NCI-H524 (cell line): ENCODE measurements around the gene HOXA4.

Source experiments
- DNase-seq, 2 experiments: peaks; one replicate each; lab custom pipeline; 2025; lab: John Stamatoyannopoulos, UW

HOXA4 gene

DNA sequence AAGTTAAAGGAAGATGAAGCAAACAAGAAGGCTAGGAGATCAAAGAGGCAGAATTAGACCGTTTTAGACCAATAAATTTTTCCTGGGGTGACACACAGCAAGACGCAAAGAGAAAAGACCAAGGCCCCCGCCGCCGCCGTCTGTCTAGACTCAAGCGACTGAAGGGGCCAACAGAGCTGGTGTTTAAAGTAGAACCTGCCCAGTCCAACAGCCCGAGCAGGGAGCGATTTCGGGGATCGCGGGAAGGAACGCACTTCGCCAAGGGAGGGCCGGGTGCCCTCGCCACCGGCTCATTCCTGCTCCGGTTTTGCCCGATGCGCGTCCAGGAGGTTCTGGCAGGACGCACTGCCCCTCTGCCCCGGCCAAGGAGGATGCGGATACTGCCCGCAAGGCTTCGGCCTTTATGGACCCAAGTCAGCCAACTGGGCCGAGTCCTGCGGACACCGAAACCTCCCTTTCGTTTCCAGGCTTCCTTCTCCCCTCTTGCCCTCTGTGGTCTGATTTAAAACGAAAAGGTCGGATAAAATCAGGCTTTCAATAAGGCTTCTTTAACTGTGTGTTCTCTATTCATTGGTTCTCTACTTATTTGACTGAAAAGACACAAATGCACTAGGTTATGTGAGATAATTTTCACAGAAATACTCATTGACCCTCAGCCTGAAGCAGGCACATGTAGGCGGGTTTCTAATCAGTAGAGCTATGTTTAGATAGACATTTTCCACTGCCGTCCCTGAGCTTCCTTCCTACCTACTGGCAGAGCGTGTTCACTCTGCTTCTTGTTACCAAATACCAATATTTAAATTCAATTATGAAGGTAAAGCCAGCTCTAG, 28.1 kb upstream of the HOXA4 start:
- DNase-seq: no peak

DNA sequence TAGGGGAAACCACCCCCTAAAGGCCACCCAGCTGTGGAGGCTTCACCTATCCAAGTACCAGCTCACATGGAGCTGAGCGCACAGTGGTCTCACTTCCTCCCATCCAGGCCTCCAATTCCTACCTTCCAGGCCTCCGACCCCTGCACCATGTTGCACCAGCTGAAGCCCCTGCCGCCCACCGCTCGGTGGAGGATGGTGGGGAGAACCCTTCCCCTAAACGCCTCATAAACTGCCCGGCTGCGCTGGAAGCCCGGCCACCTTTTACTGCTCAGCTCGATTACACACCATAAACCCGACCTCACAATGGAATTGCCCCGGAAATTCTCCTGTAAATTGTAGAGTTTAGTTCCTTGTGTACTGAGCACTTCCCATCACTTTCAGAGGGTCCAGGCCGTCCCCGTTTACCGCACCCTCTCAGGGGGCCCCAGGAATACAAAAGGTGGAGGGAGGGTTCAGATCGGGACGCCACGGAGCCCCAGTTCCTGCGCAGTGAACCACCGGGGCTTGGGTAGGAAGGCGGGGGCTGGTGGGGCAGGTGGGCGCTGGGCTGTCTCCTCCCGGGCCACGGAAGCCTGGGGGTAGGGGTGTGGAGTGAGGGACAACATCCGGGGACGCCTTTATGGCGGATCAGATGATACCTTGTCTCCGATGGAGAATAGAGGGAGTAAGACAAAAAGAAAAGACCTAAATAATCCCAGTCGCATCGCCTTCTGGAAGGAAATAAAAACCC, 27.3 kb upstream of the HOXA4 start:
- no peak for DNase-seq

DNA sequence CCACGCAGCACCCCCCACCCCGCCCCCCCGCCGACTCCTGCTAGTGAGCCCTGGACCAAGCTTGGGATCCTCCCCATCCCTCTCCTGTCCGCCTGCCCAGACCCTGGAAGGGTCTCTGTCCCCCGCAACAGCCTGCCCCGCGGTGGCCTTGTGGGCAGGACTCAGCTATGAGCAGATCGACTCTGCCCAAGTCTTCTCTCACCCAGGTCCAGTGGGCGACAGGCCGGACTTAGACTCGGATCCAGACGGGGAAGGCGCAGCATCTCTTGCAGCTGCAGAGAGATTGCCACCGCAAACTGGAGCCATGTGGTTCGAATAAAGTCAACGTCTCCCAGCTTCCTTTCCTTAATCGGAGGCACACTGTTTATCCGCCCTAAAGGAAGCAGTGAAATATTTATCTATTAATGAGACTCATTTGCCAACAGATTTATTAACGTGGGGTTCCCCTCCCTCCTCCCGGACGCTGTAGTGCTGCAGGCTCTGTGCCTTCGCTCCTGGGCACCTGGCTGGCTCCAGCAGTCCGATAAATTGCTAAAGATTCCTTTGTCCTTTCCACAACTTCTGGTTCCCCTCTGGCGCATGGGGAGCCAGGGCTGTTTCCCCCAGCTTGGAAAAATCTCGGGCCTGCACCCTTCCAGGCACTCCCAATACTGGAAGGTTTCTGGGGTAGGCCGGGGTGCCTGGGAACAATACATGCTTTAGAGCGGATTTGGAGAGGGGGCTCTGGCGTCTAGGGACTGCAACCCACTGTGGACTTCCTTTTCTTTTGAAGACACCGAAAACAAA, 26.6 kb upstream of the HOXA4 start:
- DNase-seq: no peak

DNA sequence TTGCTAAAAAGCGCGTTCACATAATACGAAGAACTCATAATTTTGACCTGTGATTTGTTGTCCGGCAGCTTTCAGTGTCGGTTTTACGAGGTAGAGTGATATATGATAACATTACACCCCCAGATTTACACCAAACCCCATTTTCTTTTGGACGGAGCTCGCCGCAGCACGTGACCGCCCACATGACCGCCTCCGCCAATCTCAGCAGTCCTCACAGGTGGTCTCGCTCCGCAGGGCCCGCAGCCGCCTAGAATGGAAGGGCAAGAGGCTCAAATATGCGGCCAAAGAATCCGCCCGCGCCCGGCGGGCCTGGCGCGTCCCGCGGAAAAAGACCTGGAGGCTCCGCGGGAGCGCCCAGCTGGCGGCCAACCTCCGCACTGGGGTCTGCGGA, 25.9 kb upstream of the HOXA4 start, which contains the start of gene HOXA7:
TSS of gene HOXA7 (minus strand) at position 168 of the 391 bp plus-strand sequence. CDS start at position 38, 130 bp downstream.
- DNase-seq: peak; percentile 48 to 75

DNA sequence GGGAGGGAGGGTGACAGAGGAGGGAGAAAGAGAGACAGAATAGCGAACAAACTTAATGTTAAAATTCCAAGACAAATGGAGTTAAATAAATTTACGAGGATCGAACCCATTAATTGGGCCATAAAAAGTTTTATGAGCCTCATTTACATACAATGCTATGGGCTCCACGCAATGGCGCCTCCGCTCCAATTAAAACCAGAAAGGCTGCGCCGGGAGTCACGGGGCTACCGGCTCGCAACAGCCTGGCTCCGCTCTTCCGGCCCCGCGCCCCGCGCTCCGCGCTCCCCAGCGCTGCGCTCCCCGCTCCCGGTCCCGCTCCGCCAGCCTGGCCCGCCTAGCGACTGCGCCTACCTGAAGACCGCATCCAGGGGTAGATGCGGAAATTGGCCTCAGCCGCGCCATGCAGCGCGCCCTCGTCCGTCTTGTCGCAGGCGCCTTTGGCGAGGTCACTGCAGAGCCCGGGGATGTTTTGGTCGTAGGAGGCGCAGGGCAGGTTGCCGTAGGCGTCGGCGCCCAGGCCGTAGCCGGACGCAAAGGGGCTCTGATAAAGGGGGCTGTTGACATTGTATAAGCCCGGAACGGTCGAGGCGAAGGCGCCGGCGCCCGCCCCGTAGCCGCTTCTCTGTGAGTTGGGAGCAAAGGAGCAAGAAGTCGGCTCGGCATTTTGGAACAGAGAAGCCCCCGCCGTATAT, 25.4 kb upstream of the HOXA4 start:
- DNase-seq: peak in 1 of 2 experiments; percentile 41

DNA sequence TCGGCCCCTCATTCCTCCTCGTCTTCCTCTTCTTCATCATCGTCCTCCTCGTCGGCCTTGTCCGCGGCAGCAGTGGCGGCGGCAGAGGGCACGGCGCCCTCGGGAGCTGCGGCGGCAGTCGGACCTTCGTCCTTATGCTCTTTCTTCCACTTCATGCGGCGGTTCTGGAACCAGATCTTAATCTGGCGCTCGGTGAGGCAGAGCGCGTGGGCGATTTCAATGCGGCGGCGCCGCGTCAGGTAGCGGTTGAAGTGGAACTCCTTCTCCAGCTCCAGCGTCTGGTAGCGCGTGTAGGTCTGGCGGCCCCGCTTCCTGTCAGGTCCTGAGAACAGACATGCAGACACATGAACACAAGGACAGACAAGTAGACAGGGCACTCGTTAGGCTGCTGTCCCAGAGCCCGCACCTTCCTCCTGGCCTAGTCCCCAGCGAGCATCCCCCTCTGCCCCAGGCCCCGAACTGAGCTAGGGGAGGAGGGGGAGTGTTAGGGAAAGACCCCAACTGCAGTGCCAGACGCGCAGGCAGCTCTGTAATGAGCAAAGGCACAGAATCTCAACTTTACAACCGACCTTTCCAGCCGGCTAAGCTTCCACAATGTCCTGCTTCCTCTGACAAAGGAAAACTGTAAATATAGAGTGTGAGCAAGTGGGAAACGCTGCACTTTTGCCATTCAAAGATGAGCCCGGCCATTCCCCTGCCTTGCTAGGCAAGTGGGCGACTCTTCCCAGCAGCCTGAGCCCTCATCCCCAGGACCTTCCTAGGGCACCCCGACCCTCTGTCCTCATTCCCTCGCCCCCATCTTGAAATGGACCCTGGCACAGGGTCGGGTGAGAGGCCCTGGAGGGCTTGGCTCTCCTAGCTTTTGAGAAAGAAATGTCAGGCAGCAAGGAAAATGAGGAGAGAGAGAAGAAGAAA, 24.6 kb upstream of the HOXA4 start:
- DNase-seq: no peak

DNA sequence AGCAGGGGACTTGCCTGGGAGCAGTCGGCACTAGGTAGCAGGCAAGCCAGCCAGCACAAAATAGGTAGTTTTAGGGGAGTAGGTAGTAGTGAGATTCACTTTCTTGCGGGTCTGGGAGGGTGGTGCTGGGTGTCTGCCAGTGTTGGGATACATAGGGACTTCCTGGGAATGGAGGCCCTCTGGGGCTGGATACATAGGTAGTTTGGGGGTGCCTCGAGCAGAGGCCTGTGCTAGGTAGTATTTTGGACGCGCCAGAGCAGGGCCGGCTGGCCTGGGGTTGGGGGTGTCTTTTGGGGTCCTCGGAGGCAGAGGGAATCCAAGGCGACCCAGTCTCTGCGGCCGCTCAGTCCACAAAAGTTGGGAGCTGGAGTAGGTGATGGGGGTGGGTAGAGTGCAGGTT, 23.8 kb upstream of the HOXA4 start:
- DNase-seq: no peak

DNA sequence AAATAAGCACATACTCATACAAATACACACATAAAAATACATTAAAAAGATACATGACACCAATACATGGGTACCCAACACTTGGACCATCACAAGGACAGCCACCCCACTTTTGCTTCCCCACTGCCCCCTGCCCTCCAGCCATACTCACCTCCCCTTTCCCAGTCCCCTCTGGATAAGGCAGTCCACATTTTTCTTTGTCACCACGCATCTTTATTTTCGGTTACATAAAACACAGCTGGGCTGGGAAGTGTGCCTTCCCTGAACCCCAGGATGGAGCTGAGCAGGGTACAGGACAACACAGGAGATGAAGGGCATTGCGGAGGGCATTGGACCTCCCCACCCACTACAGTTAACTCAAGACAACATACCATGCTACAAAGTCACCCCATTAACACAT, 23.0 kb upstream of the HOXA4 start:
- no peak for DNase-seq

DNA sequence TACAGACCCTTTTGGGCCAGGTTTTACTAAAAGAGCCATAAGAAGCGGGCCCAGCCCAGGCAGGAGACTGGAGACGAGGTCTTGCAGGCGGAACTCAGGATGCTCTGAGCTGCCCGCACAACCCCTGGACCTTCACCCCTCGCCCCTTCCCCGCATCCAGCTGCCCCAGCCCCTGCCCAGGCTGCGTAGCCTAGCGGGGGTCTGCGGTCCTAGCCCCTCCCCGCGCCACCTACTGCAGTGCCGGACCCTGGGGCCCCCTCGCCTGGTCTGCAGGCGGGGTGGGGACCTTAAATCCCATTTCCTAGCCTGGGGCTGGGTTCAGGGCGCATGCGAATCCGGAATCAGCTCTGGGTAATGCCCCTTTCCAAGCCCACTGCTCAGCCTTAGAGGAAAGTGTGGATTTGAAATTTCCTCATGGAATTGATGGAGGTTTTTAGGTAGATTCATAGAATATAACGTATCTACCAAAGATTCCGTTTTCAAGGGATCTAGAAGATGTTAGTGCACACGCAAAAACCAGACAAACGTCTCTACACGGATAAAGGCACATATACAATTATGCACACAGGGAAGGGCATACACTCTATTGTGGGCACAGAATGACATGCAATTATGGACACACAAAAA, 22.4 kb upstream of the HOXA4 start:
- no peak for DNase-seq

DNA sequence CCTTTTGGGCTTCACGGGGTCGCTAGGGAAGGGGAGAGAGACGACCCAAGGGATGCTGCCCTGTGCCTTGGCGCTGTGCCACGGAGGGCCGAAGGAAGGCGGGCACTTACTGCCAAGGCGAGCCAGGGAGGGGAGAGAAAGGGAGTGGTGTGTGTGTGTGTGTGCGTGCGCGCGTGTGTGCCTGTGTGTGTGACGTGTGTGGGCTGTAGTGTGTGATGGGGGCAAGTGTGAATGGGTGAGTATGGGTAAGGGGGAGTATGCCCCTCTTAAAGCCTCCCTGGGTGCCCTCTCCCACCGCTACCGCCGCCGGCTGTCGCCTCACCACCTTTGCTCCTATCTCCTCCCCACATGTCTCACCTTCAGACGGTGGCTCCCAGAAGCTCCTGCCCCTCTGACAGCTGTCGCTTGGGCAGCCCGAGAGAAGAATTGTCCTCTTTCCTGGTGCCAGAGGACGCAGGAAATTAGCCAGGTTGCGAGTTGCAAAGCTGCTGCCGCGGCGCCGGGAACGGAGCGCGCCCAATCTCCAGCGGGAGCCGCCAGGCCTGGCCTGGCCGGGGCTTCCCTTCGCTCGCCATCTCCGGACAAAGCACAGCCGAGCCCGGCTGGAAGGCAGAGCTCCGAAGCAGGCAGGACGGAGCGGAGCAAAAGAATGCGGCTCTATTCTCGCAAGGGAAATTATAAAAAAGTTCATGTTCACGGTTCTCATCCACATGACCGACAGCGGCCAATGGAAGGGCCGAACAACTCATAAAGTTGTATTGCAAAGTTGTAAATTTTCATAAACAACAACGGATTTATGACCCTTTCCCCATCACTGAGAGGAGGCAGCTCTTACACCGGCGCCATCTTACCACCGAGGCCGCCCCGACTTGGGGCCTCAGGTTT, 21.6 kb upstream of the HOXA4 start, which contains the start of gene HOXA3:
TSS of gene HOXA3 (minus strand) at position 653 of the 885 bp plus-strand sequence. CDS start 41,943 bp downstream, outside the sequence.
- peak in 1 of 2 experiments; percentile 33 for DNase-seq

DNA sequence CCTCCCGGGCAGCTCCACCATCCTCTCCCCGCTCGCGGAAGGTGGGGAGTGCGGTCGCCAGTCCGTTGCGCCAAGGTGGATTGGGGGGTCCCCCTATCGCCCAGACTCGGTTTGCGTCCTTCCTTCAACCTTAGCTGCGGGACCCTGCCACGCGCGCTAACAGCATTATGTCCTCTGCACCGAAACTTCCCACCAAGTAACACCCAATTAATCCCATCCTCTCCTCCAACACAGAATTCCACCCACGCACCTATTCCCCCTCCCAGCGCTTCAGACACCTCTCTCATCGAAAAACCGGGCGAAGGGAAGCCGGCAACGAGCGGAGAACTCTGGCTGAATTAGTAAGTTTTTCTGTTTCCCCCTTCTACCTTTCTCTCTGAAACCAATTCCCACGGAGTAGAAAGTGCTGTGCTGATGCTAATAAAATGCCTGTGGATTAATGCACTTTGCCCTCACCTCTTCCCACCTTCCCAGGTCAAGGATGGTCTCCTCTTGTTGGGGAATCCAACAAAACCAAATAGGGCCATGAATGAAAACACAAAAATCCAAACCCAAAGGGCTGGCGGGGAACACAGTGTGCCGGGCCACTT, 20.9 kb upstream of the HOXA4 start:
- DNase-seq: no peak

DNA sequence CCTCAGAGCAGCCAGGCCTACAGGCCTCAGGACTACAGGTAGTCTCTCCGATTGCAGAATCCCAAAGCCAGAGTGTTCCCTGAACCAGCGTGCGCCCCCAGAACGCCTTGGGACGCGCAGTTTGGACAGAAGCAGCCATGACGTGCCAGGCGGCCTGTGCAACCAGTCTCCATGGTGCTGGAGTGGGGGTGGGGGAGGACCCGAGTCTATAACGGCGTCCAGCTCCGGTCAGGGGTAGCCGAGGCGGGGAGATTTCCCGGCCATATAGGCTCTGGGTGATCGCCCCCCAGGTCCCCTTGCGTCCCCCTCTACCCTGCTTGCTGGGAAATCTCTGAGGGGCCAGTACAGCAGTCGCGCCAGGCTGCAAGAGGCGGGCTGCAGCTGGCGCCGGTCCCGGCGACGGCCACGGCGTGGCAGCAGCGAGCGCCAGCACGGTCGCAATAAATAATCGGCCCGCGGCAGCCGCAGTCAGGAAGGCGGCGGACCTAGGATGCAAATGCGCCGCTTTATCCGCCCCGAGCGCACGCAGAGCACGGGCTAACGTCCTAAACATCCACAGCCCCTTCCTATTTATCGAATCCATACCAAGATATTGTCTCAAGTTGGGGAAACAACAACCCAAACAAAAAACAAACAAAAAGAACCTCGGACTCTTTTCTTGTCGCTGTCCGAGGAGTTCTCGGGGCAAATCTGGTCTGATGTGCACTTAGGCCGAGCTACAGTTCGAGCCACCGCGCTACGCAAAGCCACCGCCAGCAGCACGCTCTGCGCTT, 20.2 kb upstream of the HOXA4 start:
- DNase-seq: peak in 1 of 2 experiments; percentile 65

DNA sequence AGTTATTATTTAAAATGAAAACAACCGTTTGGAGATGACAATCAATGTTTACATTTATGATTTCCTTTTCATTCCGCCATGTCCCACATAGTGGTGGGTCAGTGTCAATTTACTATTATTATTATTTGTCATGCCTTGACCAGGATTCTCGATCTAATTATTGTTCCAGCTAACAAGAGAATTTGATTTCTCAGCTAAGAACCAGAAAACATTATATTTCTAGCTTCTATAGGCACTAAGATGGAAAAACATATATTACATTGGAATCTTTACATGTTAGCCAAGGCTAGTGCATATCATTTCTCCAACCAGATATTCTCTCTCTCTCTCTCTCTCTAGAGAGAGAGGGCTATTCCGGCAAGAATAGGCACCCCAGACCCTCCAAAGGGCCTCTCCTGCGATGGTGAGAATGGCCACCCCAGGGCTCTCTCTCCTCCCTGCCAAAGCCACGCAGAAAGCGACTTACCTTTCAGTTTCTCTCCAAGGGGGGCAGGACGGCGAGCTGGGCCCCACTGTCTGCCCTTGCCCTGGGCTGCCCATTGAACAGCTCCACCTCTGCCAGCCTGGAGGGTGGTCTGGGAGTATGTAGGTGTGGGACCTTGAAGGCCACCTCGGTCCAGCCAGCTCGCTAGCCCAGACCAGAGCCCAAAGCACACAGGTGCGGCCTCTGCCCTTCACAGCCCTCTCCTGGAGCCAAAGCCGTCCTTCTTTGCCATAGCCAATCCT, 19.4 kb upstream of the HOXA4 start:
- peak in 1 of 2 experiments; percentile 42 for DNase-seq

DNA sequence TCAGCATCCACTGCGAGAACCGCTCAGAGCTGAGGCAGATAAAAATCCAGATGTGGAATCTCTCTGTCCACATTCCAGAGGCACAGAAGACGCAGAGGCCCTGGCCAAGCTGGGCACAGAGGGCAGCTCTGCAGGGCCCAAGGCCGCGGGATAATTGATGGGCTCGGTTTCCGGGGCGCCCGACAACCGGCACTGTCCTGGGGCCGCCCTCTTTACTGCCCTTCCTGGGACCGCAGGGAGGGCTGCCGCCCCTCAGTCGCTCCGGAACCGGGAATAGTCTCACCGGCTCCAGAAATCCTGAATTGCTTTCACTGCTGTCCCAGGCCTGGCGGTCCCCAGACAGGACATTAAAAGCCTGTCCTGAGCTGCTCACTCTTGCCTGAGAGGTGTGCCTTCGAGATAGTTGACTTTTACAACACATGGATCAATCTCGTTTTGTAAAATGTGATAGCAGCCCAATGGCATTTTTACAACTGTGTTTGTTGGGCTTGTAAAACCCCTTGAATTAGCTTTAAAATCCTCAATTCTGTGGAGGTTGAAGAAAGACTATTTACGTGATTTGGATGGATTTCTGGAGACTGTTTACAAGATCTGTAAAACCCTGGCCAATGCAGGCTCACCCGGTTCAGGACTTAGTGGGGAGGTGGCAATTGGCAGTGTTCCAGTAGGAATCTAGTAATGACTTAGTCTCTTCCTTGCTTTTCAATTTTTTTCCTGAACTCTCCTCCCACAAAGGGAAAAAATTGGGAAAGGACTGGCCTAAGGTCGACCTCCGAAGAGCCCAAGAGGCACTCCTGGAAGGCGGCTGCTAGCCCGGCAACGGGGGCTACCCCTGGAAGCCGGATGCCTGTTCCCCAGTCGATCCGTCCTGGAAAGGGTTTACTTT, 18.4 kb upstream of the HOXA4 start:
- DNase-seq: peak in 1 of 2 experiments; percentile 41

DNA sequence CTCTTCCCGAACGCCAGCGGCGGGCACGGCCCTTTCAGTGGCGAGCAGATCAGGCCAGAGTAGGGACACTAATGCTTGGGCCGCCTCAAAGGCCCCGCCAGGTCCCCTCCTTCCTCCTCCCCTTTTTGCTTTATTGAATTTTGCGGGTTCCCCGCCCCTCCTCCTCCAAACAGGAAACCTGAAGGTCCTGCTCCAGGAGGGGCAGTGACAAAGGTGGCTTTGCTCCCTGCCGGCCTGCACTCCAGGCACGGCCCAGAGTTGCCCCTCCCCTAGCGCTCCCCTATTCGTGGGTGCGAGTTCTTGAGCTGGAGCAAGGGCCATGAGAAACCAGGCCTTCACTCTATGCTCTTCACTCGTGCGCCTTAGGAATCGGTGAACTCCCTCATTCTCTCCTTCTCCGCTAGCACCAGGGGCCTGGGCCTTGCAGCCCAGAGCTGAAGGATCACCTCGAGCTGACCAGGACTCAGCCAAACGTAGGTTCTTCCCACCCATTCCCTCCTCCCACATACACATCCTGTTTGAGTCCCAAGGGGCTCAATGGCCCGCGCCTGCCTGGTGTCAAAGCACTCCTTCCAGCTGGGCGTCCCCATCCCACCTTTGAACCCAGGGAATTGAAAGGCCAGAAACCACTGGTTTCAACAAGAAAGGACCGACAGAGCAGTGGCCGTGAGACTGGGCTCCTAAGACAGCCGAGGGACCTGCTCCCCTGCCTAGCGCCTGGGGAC, 17.6 kb upstream of the HOXA4 start:
- peak in 1 of 2 experiments; percentile 14 for DNase-seq
